CD4-positive, alpha-beta T cell (primary cell): ENCODE data around the gene UQCR10. TPM values are rescaled to one million over a fixed set of nuclear protein-coding genes. Genes with fewer than 3 reads are reported as not detected.
A peak's percentile ranks its signal among the peaks of the same experiment; 100 is the strongest.

Source experiments
- ATAC-seq: fragments of 200-7000 bp; cut with Tn5 transposase; one replicate; pipeline ENCODE4 v1.10.0; 2022; ENCODE audit warnings: mild to moderate bottlenecking; ENCODE audit not compliant: poor library complexity
- CTCF ChIA-PET: fragments of 350-600 bp; sonication (Branson Sonifier 250); formaldehyde crosslinking; loops from one replicate; lab custom pipeline; 2021; ENCODE audit warnings: antibody characterized with exemption, inconsistent platforms; lab: Charles Lee
- POLR2A ChIA-PET: fragments of 350-600 bp; sonication (Branson Sonifier 250); formaldehyde crosslinking; loops from one replicate; lab custom pipeline; 2021; ENCODE audit warnings: antibody characterized with exemption, inconsistent platforms; lab: Charles Lee
- DNase-seq, 14 experiments: peaks; one replicate each; pipeline ENCODE4 v3.0.0-alpha.2; 2013 to 2020; ENCODE audit warnings: mixed read lengths in 2 of 14
- H3K27ac ChIP-seq, 2 donors: one replicate each; pipeline versions ENCODE4 v1.5.1 to v1.7.0; 2013; ENCODE audit warnings: low read length in 2 of 2, low read depth in 1 of 2, mild to moderate bottlenecking in 1 of 2
- H3K27me3 ChIP-seq, 2 experiments: 1 replicate in 1 of 2; 2 replicates in 1 of 2; pipeline versions ENCODE4 v1.6.1 to v1.7.0; 2013; ENCODE audit warnings: low read length in 2 of 2, control low read depth in 1 of 2, mild to moderate bottlenecking in 1 of 2, moderate library complexity in 1 of 2; ENCODE audit not compliant: insufficient read depth in 2 of 2, control insufficient read depth in 1 of 2
- H3K36me3 ChIP-seq: one replicate; pipeline ENCODE4 v1.6.1; 2013; ENCODE audit warnings: low read length, control low read depth; ENCODE audit not compliant: insufficient read depth
- H3K4me1 ChIP-seq: one replicate; pipeline ENCODE4 v1.6.1; 2013; ENCODE audit warnings: low read length, control low read depth; ENCODE audit not compliant: insufficient read depth
- H3K4me3 ChIP-seq: one replicate; pipeline ENCODE4 v1.5.1; 2013; ENCODE audit warnings: mild to moderate bottlenecking, low read length, moderate library complexity
- H3K9me3 ChIP-seq, 2 experiments: 1 replicate in 1 of 2; 2 replicates in 1 of 2; pipeline versions ENCODE4 v1.6.1 to v1.7.0; 2013; ENCODE audit warnings: low read length in 2 of 2, mild to moderate bottlenecking in 2 of 2, control low read depth in 1 of 2, moderate library complexity in 1 of 2; ENCODE audit not compliant: control insufficient read depth in 1 of 2, insufficient read depth in 1 of 2
- H3K27ac Mint-ChIP-seq: one replicate; pipeline ENCODE4 v1.8.0; 2020; ENCODE audit warnings: mixed read lengths
- H3K27me3 Mint-ChIP-seq: one replicate; pipeline ENCODE4 v1.8.0; 2021; ENCODE audit warnings: mixed read lengths
- H3K36me3 Mint-ChIP-seq: one replicate; pipeline ENCODE4 v1.8.0; 2021; ENCODE audit warnings: low read depth, mixed read lengths
- H3K4me1 Mint-ChIP-seq: one replicate; pipeline ENCODE4 v1.8.0; 2021; ENCODE audit warnings: low read depth, mixed read lengths
- H3K4me3 Mint-ChIP-seq: one replicate; pipeline ENCODE4 v1.8.0; 2020; ENCODE audit warnings: mild to moderate bottlenecking, mixed read lengths
- H3K9me3 Mint-ChIP-seq: one replicate; pipeline ENCODE4 v1.8.0; 2020; ENCODE audit warnings: mixed read lengths
- intact Hi-C, 2 experiments: fragments of 100-400 bp; cut with DNase I in 1 of 2; cut with micrococcal nuclease in 1 of 2; formaldehyde crosslinking; loops; one replicate each; pipeline versions ENCODE4 v1.15.1 to v1.9.0; 2023 to 2025; cut with DNase I, micrococcal nuclease
- total RNA-seq, 174 experiments: library from RNA in 2 of 174; stranded (reverse) in 2 of 174; gene quantifications; one replicate each; pipeline ENCODE4 v1.2.3 and lab custom pipeline; 2021 to 2026
- TF ChIP-seq, protein P1 (sequence below): fragments of 200-600 bp; IDR thresholded peaks from one replicate; pipeline ENCODE4 v1.8.0; 2022; ENCODE audit warnings: antibody characterized with exemption, mild to moderate bottlenecking

UQCR10 gene
- total RNA-seq, 2 experiments from 2014 or later: 19.2 to 20.3 TPM

DNA sequence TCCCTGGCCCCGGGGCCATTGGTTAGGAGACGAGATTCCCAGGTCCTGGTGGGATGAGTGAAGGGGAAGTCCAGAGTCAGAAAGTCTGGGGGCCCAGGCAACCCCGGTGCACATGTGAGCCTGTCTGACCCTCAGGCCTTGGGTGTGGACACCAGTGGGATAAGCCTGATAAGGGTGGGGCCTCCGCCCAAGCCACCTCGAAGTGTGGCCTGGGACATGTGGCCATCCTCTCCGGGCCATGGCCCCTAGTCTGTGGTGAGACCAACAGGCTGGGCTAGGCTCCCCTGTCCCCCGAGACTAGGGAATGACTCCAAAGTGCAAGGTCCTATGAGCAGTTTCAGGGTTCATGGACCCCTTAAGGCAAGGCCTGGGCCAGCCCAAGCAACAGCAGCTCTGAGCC is 41.1 kb upstream of the UQCR10 start:
- Histone ChIP-seq H3K9me3 (no peaks in the 10 kb centered on the region), H3K36me3 (peaks cover 5% of the 10 kb centered on the region), H3K27me3 (peaks cover 5 to 14% of the 10 kb centered on the region in 2 experiments), H3K27ac (no peak overlapping the region), H3K4me3 (no peak overlapping the region), H3K4me1 (no peaks in the 10 kb centered on the region)
- H3K27ac Mint-ChIP-seq: no peak overlapping the region
- CTCF ChIA-PET: no interaction called here
- no peaks in the 10 kb centered on the region for H3K9me3 Mint-ChIP-seq
- H3K36me3 Mint-ChIP-seq: peaks cover 5% of the 10 kb centered on the region
- no peak for ATAC-seq
- intact Hi-C loops: no loop called here
- peaks cover 8% of the 10 kb centered on the region for H3K27me3 Mint-ChIP-seq
- TF ChIP-seq, protein P1, sequence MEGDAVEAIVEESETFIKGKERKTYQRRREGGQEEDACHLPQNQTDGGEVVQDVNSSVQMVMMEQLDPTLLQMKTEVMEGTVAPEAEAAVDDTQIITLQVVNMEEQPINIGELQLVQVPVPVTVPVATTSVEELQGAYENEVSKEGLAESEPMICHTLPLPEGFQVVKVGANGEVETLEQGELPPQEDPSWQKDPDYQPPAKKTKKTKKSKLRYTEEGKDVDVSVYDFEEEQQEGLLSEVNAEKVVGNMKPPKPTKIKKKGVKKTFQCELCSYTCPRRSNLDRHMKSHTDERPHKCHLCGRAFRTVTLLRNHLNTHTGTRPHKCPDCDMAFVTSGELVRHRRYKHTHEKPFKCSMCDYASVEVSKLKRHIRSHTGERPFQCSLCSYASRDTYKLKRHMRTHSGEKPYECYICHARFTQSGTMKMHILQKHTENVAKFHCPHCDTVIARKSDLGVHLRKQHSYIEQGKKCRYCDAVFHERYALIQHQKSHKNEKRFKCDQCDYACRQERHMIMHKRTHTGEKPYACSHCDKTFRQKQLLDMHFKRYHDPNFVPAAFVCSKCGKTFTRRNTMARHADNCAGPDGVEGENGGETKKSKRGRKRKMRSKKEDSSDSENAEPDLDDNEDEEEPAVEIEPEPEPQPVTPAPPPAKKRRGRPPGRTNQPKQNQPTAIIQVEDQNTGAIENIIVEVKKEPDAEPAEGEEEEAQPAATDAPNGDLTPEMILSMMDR: no peak
- no peak overlapping the region for H3K4me3 Mint-ChIP-seq
- POLR2A ChIA-PET: no interaction called here
- no peaks in the 10 kb centered on the region for H3K4me1 Mint-ChIP-seq
- no peak for DNase-seq

DNA sequence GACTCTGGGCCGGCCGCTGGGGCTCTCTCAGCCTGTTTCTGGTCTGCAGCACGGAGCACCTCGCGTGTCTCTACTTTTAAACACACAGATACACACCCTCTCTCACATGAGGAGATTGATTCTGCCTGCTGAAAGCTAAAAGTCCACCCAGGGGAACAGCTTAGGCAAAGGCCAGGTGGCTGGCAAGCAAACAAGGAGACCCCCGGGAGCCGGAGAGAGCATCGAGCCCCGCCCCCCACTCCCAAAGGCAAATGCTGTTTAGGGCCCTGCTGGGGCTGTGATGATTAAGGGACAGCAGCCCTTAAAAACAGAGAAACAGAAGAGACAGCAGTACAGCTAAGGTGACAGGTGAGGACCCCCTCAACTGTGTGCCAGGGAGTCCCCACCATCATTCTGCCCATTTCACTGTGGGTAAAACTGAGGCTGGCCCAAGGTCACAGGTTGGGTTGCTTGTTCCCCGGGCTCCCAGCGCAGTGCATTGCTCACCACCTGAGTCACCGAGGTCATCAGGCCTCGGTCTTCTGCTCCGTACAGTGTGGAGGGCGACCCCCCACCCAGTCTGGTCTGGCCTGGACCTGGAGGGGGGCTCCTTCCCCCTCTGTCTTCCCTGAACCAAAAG is 40.5 kb upstream of the UQCR10 start:
- no peak for DNase-seq
- no peaks in the 10 kb centered on the region for H3K9me3 Mint-ChIP-seq
- CTCF ChIA-PET: no interaction called here

DNA sequence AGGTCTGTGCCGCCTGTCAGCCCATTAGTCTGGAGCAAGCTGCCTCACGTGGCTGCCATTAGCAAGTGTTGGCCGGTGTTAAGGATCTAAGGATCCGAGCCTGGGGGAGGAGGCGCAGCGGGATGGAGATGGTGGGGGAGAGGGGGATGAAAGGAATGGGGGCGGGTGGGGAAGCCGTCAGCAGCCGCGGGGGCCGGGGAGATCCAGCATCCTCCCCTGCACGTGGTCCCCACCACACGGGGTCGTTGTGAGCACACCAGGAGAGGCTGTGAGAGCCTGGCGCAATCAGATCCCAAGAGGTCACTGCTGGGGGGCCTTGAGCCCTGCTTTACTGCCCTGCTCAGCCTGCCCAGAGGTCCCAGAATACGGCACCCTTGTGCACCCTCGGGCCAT is 40.0 kb upstream of the UQCR10 start:
- Histone ChIP-seq H3K4me1 (no peaks in the 10 kb centered on the region), H3K4me3 (no peak overlapping the region), H3K27me3 (peaks cover 0 to 4% of the 10 kb centered on the region in 2 experiments), H3K9me3 (no peaks in the 10 kb centered on the region), H3K27ac (no peak overlapping the region), H3K36me3 (peaks cover 5% of the 10 kb centered on the region)
- ChIA-PET POLR2A (no interaction called here), CTCF (no interaction called here)
- DNase-seq (peak in 4 of 14 experiments; percentile 16 to 36 (median 28)), ATAC-seq (no peak)
- peaks cover 12% of the 10 kb centered on the region for H3K36me3 Mint-ChIP-seq
- no peaks in the 10 kb centered on the region for H3K27me3 Mint-ChIP-seq
- H3K4me1 Mint-ChIP-seq: no peaks in the 10 kb centered on the region
- intact Hi-C loops: no loop called here
- TF ChIP-seq, protein P1: no peak
- no peak overlapping the region for H3K27ac Mint-ChIP-seq
- no peak overlapping the region for H3K4me3 Mint-ChIP-seq
- H3K9me3 Mint-ChIP-seq: no peaks in the 10 kb centered on the region

More for the DNA sequence above, 40.5 kb upstream of the UQCR10 start:
- POLR2A ChIA-PET: no interaction called here
- no peak overlapping the region for H3K4me3 ChIP-seq
- H3K9me3 ChIP-seq: no peaks in the 10 kb centered on the region
- H3K27ac ChIP-seq: no peak overlapping the region
- TF ChIP-seq, protein P1: no peak
- no peak for ATAC-seq
- Mint-ChIP-seq H3K27me3 (peaks cover 3% of the 10 kb centered on the region), H3K27ac (no peak overlapping the region), H3K4me1 (no peaks in the 10 kb centered on the region), H3K36me3 (peaks cover 8% of the 10 kb centered on the region), H3K4me3 (no peak overlapping the region)
- H3K4me1 ChIP-seq: no peaks in the 10 kb centered on the region
- peaks cover 5% of the 10 kb centered on the region for H3K36me3 ChIP-seq
- intact Hi-C loops: no loop called here
- peaks cover 0 to 9% of the 10 kb centered on the region in 2 experiments for H3K27me3 ChIP-seq
